Upper lobe of left lung (tissue), 6 donors: ENCODE data around the gene DKK3. TPM values are rescaled to one million over a fixed set of nuclear protein-coding genes. Genes with fewer than 3 reads are reported as not detected.
A peak's percentile ranks its signal among the peaks of the same experiment; 100 is the strongest.

ENCODE experiments used
- ATAC-seq, 2 donors: fragments of 200-7000 bp; cut with Tn5 transposase; one replicate each; pipeline ENCODE4 v1.9.1; 2022; ENCODE audit warnings: mild to moderate bottlenecking in 2 of 2, moderate library complexity in 2 of 2; ENCODE audit not compliant: low FRiP score in 2 of 2
- DNase-seq, 2 donors: peaks; one replicate each; pipeline ENCODE4 v3.0.0-alpha.2; 2019 to 2020
- H3K27ac ChIP-seq, 4 donors: fragments of 200-600 bp; sonication (generic); one replicate each; pipeline ENCODE4 v1.5.1; 2016 to 2019
- H3K27me3 ChIP-seq, 4 donors: fragments of 200-600 bp; sonication (generic); one replicate each; pipeline ENCODE4 v1.5.1; 2017 to 2019
- H3K36me3 ChIP-seq, 4 donors: fragments of 200-600 bp; sonication (generic); one replicate each; pipeline ENCODE4 v1.5.1; 2016 to 2019
- H3K4me1 ChIP-seq, 4 donors: fragments of 200-600 bp; sonication (generic); one replicate each; pipeline ENCODE4 v1.5.1; 2018 to 2019
- H3K4me3 ChIP-seq, 4 donors: fragments of 200-600 bp; sonication (generic); one replicate each; pipeline ENCODE4 v1.5.1; 2017 to 2019; ENCODE audit warnings: mild to moderate bottlenecking in 2 of 4, moderate library complexity in 1 of 4
- H3K9me3 ChIP-seq, 4 donors: fragments of 200-600 bp; sonication (generic); one replicate each; pipeline ENCODE4 v1.5.1; 2018 to 2019
- CTCF ChIP-seq, 6 experiments: fragments of 450-650 bp in 4 of 6; fragments of 200-600 bp in 2 of 6; sonication (generic) in 2 of 6; IDR thresholded peaks; one replicate each; pipeline ENCODE4 v1.5.1; 2016 to 2019; ENCODE audit warnings: antibody characterized with exemption in 6 of 6
- EP300 ChIP-seq, 4 donors: sonication (generic); formaldehyde crosslinking; IDR thresholded peaks; one replicate each; pipeline ENCODE4 v1.5.1; 2017; ENCODE audit warnings: antibody characterized with exemption in 4 of 4, control low read depth in 2 of 4
- POLR2A ChIP-seq, 4 donors: fragments of 450-650 bp; IDR thresholded peaks; one replicate each; pipeline ENCODE4 v1.5.1; 2016 to 2017; ENCODE audit warnings: antibody characterized with exemption in 4 of 4, mild to moderate bottlenecking in 2 of 4
- POLR2AphosphoS5 ChIP-seq, 2 donors: sonication (generic); formaldehyde crosslinking; IDR thresholded peaks; one replicate each; pipeline ENCODE4 v1.5.1; 2017; ENCODE audit warnings: antibody characterized with exemption in 2 of 2
- WGBS, 2 donors: methylation state at CpG; one replicate each; pipeline ENCODE4 v1.1.5; 2017 to 2018; 5-methylcytosine and 5-hydroxymethylcytosine counted together
- total RNA-seq, 6 donors: library from RNA; depleted of rRNA in 4 of 6; stranded (reverse); fragments of >200 nt in 4 of 6; gene quantifications; one replicate each; pipeline versions ENCODE4 v1.1.0 to v1.2.1, GENCODE V29; 2016 to 2021
- donor health status: DM: no; HTN: no; CAD: no; lungs with moderate emphysema.
- donor health status: DM: no; HTN: yes; CAD: no; lungs with severe emphysema.

The DKK3 gene
- total RNA-seq, 6 donors from 2014 or later: 50.3 to 162 (median 137) TPM

- 80 to 81% methylated on average over 2 to 3 of the region's 3 CpGs for WGBS, 2 donors
- ATAC-seq (no peak), DNase-seq (no peak)
- Histone ChIP-seq H3K36me3 (peaks cover 0 to 19% (median 10%) of the 10 kb centered on the region in 4 donors), H3K4me3 (no peak overlapping the region), H3K27ac (no peak overlapping the region), H3K4me1 (peaks cover 0 to 10% (median 3%) of the 10 kb centered on the region in 4 donors), H3K27me3 (no peaks in the 10 kb centered on the region), H3K9me3 (no peaks in the 10 kb centered on the region)
- TF ChIP-seq POLR2A (IDR thresholded peaks at IDR 0.05) (no peak), CTCF (IDR thresholded peaks at IDR 0.05) (no peak), POLR2AphosphoS5 (IDR thresholded peaks at IDR 0.05) (no peak), EP300 (IDR thresholded peaks at IDR 0.05) (no peak)
Measured at GRCh38 chr11:11961399-11962028, 46.9 kb downstream of the DKK3 start.

- H3K9me3 ChIP-seq: no peaks in the 10 kb centered on the region
- TF ChIP-seq CTCF (IDR thresholded peaks at IDR 0.05): no peak
- no peak for TF ChIP-seq POLR2AphosphoS5 (IDR thresholded peaks at IDR 0.05)
- no peak for TF ChIP-seq POLR2A (IDR thresholded peaks at IDR 0.05)
- TF ChIP-seq EP300 (IDR thresholded peaks at IDR 0.05): no peak
- WGBS, 2 donors: 77 to 83% methylated on average over 1 of the region's 1 CpG
- H3K4me3 ChIP-seq: no peak overlapping the region
- H3K27ac ChIP-seq: peak overlapping the region in 1 of 4 donors; percentile 13
- peaks cover 5 to 27% (median 18%) of the 10 kb centered on the region in 4 donors for H3K36me3 ChIP-seq
- ATAC-seq: no peak
- no peaks in the 10 kb centered on the region for H3K27me3 ChIP-seq
- H3K4me1 ChIP-seq: peaks cover 0 to 10% (median 3%) of the 10 kb centered on the region in 4 donors
- DNase-seq: no peak
Measured at GRCh38 chr11:11960687-11961086, 47.7 kb downstream of the DKK3 start.

GRCh38 chr11:11959601-11960000 lies 48.8 kb downstream of the DKK3 start:
- Histone ChIP-seq H3K9me3 (no peaks in the 10 kb centered on the region), H3K27ac (no peak overlapping the region), H3K4me1 (peaks cover 0 to 10% (median 3%) of the 10 kb centered on the region in 4 donors), H3K4me3 (no peak overlapping the region), H3K27me3 (no peaks in the 10 kb centered on the region), H3K36me3 (peaks cover 15 to 38% (median 23%) of the 10 kb centered on the region in 4 donors)
- ATAC-seq (no peak), DNase-seq (no peak)
- no peak for TF ChIP-seq CTCF (IDR thresholded peaks at IDR 0.05)
- no peak for TF ChIP-seq POLR2AphosphoS5 (IDR thresholded peaks at IDR 0.05)
- no peak for TF ChIP-seq POLR2A (IDR thresholded peaks at IDR 0.05)
- TF ChIP-seq EP300 (IDR thresholded peaks at IDR 0.05): no peak

- H3K4me3 ChIP-seq: no peak overlapping the region
- H3K9me3 ChIP-seq: no peaks in the 10 kb centered on the region
- peaks cover 0 to 10% (median 3%) of the 10 kb centered on the region in 4 donors for H3K4me1 ChIP-seq
- WGBS, 2 donors: 86 to 89% methylated on average over 11 of the region's 11 CpGs
- ATAC-seq (no peak), DNase-seq (no peak)
- H3K36me3 ChIP-seq: peaks cover 21 to 48% (median 31%) of the 10 kb centered on the region in 4 donors
- no peak overlapping the region for H3K27ac ChIP-seq
- no peaks in the 10 kb centered on the region for H3K27me3 ChIP-seq
- no peak for TF ChIP-seq POLR2A (IDR thresholded peaks at IDR 0.05)
- no peak for TF ChIP-seq CTCF (IDR thresholded peaks at IDR 0.05)
- no peak for TF ChIP-seq POLR2AphosphoS5 (IDR thresholded peaks at IDR 0.05)
- TF ChIP-seq EP300 (IDR thresholded peaks at IDR 0.05): no peak
Measured at GRCh38 chr11:11958403-11959231, 49.8 kb downstream of the DKK3 start.
